Liver (tissue), 3 donors: ENCODE measurements around the gene MCM6.

Experiments
- JUND ChIP-seq, 2 donors: IDR thresholded peaks; 2 replicates each; pipeline ENCODE4 v1.6.1; 2016; ENCODE audit warnings: antibody characterized with exemption in 2 of 2
- NR2F2 ChIP-seq: IDR thresholded peaks from 2 replicates; pipeline ENCODE4 v1.6.1; 2016; ENCODE audit warnings: antibody characterized with exemption
- SP1 ChIP-seq: IDR thresholded peaks from 2 replicates; pipeline ENCODE4 v1.6.1; 2018; ENCODE audit warnings: antibody characterized with exemption, mild to moderate bottlenecking
- YY1 ChIP-seq: IDR thresholded peaks from 2 replicates; pipeline ENCODE4 v1.6.1; 2016; ENCODE audit warnings: antibody characterized with exemption, mild to moderate bottlenecking
- TF ChIP-seq, protein P1 (sequence below): fragments of 150-350 bp; IDR thresholded peaks from 2 replicates; pipeline ENCODE4 v1.5.1; 2017; ENCODE audit warnings: improper control_type of control experiment, low read depth, low read length; ENCODE audit not compliant: missing input control
- donor health status: healthy.
- donor health status: healthy.

DNA sequence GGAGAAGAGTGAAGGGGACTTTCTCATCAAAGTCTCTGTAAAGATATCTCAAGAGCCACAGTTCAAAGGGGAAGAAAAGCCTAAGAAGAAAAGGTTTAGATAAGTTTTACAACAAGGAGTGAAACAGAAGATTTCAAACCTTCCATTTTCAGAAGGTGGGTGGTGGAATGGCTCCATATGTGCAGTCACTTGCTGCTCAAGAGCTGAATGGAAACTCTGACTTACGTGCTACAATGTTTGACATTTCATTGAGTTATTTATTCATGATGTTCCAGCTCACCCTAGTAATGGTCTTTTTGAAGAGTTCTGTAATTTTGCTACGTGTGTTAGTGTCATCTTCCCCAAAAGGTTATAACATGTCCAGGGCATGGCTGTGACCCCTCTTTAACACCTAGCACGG, 61.0 kb downstream of the MCM6 start:
- TF ChIP-seq NR2F2 (no peak), YY1 (no peak), JUND (IDR thresholded peaks at IDR 0.05) (no peak), SP1 (no peak)
- TF ChIP-seq, protein P1, sequence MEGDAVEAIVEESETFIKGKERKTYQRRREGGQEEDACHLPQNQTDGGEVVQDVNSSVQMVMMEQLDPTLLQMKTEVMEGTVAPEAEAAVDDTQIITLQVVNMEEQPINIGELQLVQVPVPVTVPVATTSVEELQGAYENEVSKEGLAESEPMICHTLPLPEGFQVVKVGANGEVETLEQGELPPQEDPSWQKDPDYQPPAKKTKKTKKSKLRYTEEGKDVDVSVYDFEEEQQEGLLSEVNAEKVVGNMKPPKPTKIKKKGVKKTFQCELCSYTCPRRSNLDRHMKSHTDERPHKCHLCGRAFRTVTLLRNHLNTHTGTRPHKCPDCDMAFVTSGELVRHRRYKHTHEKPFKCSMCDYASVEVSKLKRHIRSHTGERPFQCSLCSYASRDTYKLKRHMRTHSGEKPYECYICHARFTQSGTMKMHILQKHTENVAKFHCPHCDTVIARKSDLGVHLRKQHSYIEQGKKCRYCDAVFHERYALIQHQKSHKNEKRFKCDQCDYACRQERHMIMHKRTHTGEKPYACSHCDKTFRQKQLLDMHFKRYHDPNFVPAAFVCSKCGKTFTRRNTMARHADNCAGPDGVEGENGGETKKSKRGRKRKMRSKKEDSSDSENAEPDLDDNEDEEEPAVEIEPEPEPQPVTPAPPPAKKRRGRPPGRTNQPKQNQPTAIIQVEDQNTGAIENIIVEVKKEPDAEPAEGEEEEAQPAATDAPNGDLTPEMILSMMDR, result no peak
